HG02884 (cell line): ENCODE measurements around the gene AHCY.
"Not testable (repeated sequence)": the region's sequence is repeated elsewhere in the genome, so short reads cannot be mapped to it uniquely, and the experiment has no call there.

Source experiments
- ATAC-seq: cut with Tn5 transposase; IDR thresholded peaks from one replicate; pipeline ENCODE4 v1.9.1; 2021; ENCODE audit warnings: mild to moderate bottlenecking, moderate library complexity; ENCODE audit not compliant: unreplicated experiment

Gene AHCY

GRCh38 chr20:34262488-34263288, 40.5 kb downstream of the AHCY start:
- ATAC-seq = no peak

GRCh38 chr20:34260208-34260942, 42.8 kb downstream of the AHCY start:
- ATAC-seq = no peak

- ATAC-seq = no peak
These were observed 46.5 kb downstream of the AHCY start for GRCh38 chr20:34256629-34257124.

GRCh38 chr20:34254979-34255378, 48.2 kb downstream of the AHCY start:
- no peak for ATAC-seq

- ATAC-seq = not testable (repeated sequence)
These were observed 50.6 kb downstream of the AHCY start for GRCh38 chr20:34252431-34253086.

GRCh38 chr20:34251619-34252018, 51.5 kb downstream of the AHCY start:
- no peak for ATAC-seq

- no peak for ATAC-seq
These were observed 53.1 kb downstream of the AHCY start for GRCh38 chr20:34250005-34250404.

- peak; percentile 52 for ATAC-seq
These were observed 53.9 kb downstream of the AHCY start for GRCh38 chr20:34249291-34249690.

- no peak for ATAC-seq
These were observed 57.0 kb downstream of the AHCY start for GRCh38 chr20:34246126-34246626.

GRCh38 chr20:34243377-34243776, 59.8 kb downstream of the AHCY start:
- ATAC-seq = no peak

- ATAC-seq = no peak
These were observed 60.3 kb downstream of the AHCY start for GRCh38 chr20:34242879-34243278.

GRCh38 chr20:34242015-34242414, 61.1 kb downstream of the AHCY start:
- not testable (repeated sequence) for ATAC-seq

- ATAC-seq = no peak
These were observed 62.2 kb downstream of the AHCY start, which contains the start of gene ASIP for GRCh38 chr20:34240693-34241615. ASIP (plus strand) TSS chr20:34241423; CDS start chr20:34260375, 18,952 bp downstream.

- no peak for ATAC-seq
These were observed 63.0 kb downstream of the AHCY start for GRCh38 chr20:34240121-34240520.

- no peak for ATAC-seq
These were observed 65.2 kb downstream of the AHCY start for GRCh38 chr20:34237942-34238341.

- no peak for ATAC-seq
These were observed 67.3 kb downstream of the AHCY start for GRCh38 chr20:34235875-34236274.

GRCh38 chr20:34233687-34234086, 69.5 kb downstream of the AHCY start:
- ATAC-seq = no peak

GRCh38 chr20:34232494-34233087, 70.6 kb downstream of the AHCY start:
- ATAC-seq = no peak

- ATAC-seq = no peak
These were observed 71.5 kb downstream of the AHCY start for GRCh38 chr20:34231634-34232033.
